SK-N-SH treated with all-trans-retinoic acid at 6 μM for 48 hours (cell line): Measurements from ENCODE around the gene NXPH4.

Experiments
- CSDC2 ChIP-seq: fragments of 250-450 bp; sonication (Bioruptor Pico); IDR thresholded peaks from 2 replicates; pipeline ENCODE4 v1.5.0; 2020; ENCODE audit warnings: mild to moderate bottlenecking, moderate library complexity
- ISL1 ChIP-seq: fragments of 250-450 bp; sonication (Bioruptor Pico); IDR thresholded peaks from 2 replicates; pipeline ENCODE4 v2.1.2; 2022; ENCODE audit warnings: mild to moderate bottlenecking, moderate library complexity
- OSR1 ChIP-seq: fragments of 250-450 bp; sonication (Bioruptor Pico); IDR thresholded peaks from 2 replicates; pipeline ENCODE4 v1.8.0; 2022; ENCODE audit warnings: moderate library complexity, mild to moderate bottlenecking, inconsistent platforms
- PATZ1 ChIP-seq: fragments of 250-450 bp; sonication (Bioruptor Pico); IDR thresholded peaks from 2 replicates; pipeline ENCODE4 v1.8.0; 2020; ENCODE audit warnings: mild to moderate bottlenecking, moderate library complexity, borderline replicate concordance
- SNAI2 ChIP-seq: fragments of 250-450 bp; sonication (Bioruptor Pico); IDR thresholded peaks from 2 replicates; pipeline ENCODE4 v1.5.0; 2020; ENCODE audit warnings: mild to moderate bottlenecking, moderate library complexity
- TCF4 ChIP-seq: fragments of 250-450 bp; sonication (Bioruptor Pico); IDR thresholded peaks from 2 replicates; pipeline ENCODE4 v1.8.0; 2021; ENCODE audit warnings: mild to moderate bottlenecking, moderate library complexity, borderline replicate concordance
- TOX ChIP-seq: fragments of 250-450 bp; sonication (Bioruptor Pico); IDR thresholded peaks from 2 replicates; pipeline ENCODE4 v1.8.0; 2021; ENCODE audit warnings: mild to moderate bottlenecking, moderate library complexity, borderline replicate concordance
- ZFP3 ChIP-seq: fragments of 250-450 bp; sonication (Bioruptor Pico); IDR thresholded peaks from 2 replicates; pipeline ENCODE4 v1.5.0; 2020; ENCODE audit warnings: mild to moderate bottlenecking, moderate library complexity
- ZFP30 ChIP-seq: fragments of 450-650 bp; formaldehyde crosslinking; IDR thresholded peaks from 2 replicates; pipeline ENCODE4 v1.5.0; 2022; ENCODE audit warnings: mild to moderate bottlenecking, moderate library complexity
- ZNF565 ChIP-seq: fragments of 450-650 bp; formaldehyde crosslinking; conservative IDR thresholded peaks from 2 replicates; pipeline ENCODE4 v1.5.0; 2020; ENCODE audit warnings: low read depth, mild to moderate bottlenecking, moderate library complexity
- ZNF70 ChIP-seq: fragments of 450-650 bp; formaldehyde crosslinking; IDR thresholded peaks from 2 replicates; pipeline ENCODE4 v1.5.0; 2020; ENCODE audit warnings: mild to moderate bottlenecking, moderate library complexity
- ZNF8 ChIP-seq: fragments of 450-650 bp; formaldehyde crosslinking; IDR thresholded peaks from 2 replicates; pipeline ENCODE4 v1.5.0; 2020; ENCODE audit warnings: mild to moderate bottlenecking, moderate library complexity
- TF ChIP-seq, protein P1 (sequence below): fragments of 250-450 bp; sonication (Bioruptor Pico); IDR thresholded peaks from 2 replicates; pipeline ENCODE4 v1.8.0; 2021; ENCODE audit warnings: low read depth, mild to moderate bottlenecking, moderate library complexity, borderline replicate concordance
- TF ChIP-seq, protein P2 (sequence below): fragments of 250-450 bp; sonication (Bioruptor Pico); IDR thresholded peaks from 2 replicates; pipeline ENCODE4 v1.5.1; 2021; ENCODE audit warnings: mild to moderate bottlenecking, moderate library complexity

DNA sequence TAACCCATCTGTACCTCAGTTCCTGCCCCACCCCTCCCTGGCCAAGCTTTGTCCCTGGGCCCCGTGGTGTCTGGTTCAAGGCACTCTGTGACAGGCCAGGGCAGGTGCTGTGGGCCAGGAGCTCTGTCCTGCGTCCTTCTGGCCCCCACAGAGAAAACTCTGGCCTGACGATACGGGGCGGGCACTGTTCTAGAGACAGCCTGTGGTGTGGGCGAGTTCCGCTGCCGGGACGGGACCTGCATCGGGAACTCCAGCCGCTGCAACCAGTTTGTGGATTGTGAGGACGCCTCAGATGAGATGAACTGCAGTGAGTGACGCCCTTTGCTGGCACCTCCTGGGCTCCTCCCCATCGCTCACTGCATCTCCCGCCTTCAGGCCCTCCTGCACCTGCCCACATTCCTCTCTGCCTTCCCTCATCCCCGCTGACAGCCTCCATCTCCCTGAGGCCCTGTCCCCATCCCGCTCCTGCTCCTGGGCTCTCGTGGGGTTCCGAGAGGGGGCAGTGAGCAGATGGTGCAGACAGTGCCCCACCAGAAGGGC lies 22.8 kb upstream of the NXPH4 start:
- TF ChIP-seq ZFP3 (CRISPR knock-in tag) (no peak), SNAI2 (no peak), CSDC2 (CRISPR knock-in tag) (no peak), ZNF8 (CRISPR knock-in tag) (no peak), ZFP30 (CRISPR knock-in tag) (no peak), ZNF70 (CRISPR knock-in tag) (no peak), OSR1 (CRISPR knock-in tag) (no peak), PATZ1 (CRISPR knock-in tag) (no peak), ISL1 (CRISPR knock-in tag) (no peak), TCF4 (no peak), ZNF565 (CRISPR knock-in tag) (no peak), TOX (no peak)
- TF ChIP-seq, protein P1, sequence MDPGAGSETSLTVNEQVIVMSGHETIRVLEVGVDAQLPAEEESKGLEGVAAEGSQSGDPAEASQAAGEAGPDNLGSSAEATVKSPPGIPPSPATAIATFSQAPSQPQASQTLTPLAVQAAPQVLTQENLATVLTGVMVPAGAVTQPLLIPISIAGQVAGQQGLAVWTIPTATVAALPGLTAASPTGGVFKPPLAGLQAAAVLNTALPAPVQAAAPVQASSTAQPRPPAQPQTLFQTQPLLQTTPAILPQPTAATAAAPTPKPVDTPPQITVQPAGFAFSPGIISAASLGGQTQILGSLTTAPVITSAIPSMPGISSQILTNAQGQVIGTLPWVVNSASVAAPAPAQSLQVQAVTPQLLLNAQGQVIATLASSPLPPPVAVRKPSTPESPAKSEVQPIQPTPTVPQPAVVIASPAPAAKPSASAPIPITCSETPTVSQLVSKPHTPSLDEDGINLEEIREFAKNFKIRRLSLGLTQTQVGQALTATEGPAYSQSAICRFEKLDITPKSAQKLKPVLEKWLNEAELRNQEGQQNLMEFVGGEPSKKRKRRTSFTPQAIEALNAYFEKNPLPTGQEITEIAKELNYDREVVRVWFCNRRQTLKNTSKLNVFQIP (CRISPR knock-in tag), result no peak
- TF ChIP-seq, protein P2, sequence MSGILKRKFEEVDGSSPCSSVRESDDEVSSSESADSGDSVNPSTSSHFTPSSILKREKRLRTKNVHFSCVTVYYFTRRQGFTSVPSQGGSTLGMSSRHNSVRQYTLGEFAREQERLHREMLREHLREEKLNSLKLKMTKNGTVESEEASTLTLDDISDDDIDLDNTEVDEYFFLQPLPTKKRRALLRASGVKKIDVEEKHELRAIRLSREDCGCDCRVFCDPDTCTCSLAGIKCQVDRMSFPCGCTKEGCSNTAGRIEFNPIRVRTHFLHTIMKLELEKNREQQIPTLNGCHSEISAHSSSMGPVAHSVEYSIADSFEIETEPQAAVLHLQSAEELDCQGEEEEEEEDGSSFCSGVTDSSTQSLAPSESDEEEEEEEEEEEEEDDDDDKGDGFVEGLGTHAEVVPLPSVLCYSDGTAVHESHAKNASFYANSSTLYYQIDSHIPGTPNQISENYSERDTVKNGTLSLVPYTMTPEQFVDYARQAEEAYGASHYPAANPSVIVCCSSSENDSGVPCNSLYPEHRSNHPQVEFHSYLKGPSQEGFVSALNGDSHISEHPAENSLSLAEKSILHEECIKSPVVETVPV (CRISPR knock-in tag), result no peak
